GM12892 (cell line): Measurements from ENCODE around the gene GNPTAB.

Experiments used
- POLR2A ChIP-seq: IDR thresholded peaks from 2 replicates; pipeline ENCODE4 v1.6.1; 2011; ENCODE audit warnings: low read depth, low read length, control low read depth
- POLR2AphosphoS5 ChIP-seq: IDR thresholded peaks from 2 replicates; pipeline ENCODE4 v1.6.1; 2011; ENCODE audit warnings: low read depth, low read length, control low read depth
- TAF1 ChIP-seq: IDR thresholded peaks from 2 replicates; pipeline ENCODE4 v1.6.1; 2011; ENCODE audit warnings: low read depth, mild to moderate bottlenecking, control low read depth, low read length, borderline replicate concordance

- TF ChIP-seq POLR2A (no peak), POLR2AphosphoS5 (no peak), TAF1 (no peak)
Measured at GRCh38 chr12:101803978-101804377, 26.8 kb downstream of the GNPTAB start.
